Measurements from ENCODE around the gene ERICH3.

ERICH3 gene

GRCh38 chr1:74699331-74699730 lies 25.7 kb upstream of the ERICH3 start:
- peaks cover 0 to 4% of the 10 kb centered on the region in 2 donors for H3K4me1 ChIP-seq (ENCODE audit: control insufficient read depth in 1 of 2, insufficient read depth in 2 of 2, low read length in 2 of 2)
- no peaks in the 10 kb centered on the region for H3K9me3 ChIP-seq (ENCODE audit: control insufficient read depth in 1 of 2, low read length in 2 of 2)
- H3K4me3 ChIP-seq (ENCODE audit: low read depth in 1 of 2, low read length in 2 of 2), result no peak overlapping the region
- H3K36me3 ChIP-seq (ENCODE audit: control insufficient read depth in 1 of 2, insufficient read depth in 2 of 2, low read length in 2 of 2), result peaks cover 4 to 26% of the 10 kb centered on the region in 2 donors
- H3K27me3 ChIP-seq (ENCODE audit: low read depth, low read length), result no peaks in the 10 kb centered on the region
- no peak overlapping the region for H3K27ac ChIP-seq (ENCODE audit: low read length)

GRCh38 chr1:74697832-74698231 lies 24.2 kb upstream of the ERICH3 start:
- no peak overlapping the region for H3K27ac ChIP-seq (ENCODE audit: low read length)
- peaks cover 4 to 13% of the 10 kb centered on the region in 2 donors for H3K36me3 ChIP-seq (ENCODE audit: control insufficient read depth in 1 of 2, insufficient read depth in 2 of 2, low read length in 2 of 2)
- no peaks in the 10 kb centered on the region for H3K9me3 ChIP-seq (ENCODE audit: control insufficient read depth in 1 of 2, low read length in 2 of 2)
- H3K27me3 ChIP-seq (ENCODE audit: low read depth, low read length), result no peaks in the 10 kb centered on the region
- H3K4me1 ChIP-seq (ENCODE audit: control insufficient read depth in 1 of 2, insufficient read depth in 2 of 2, low read length in 2 of 2), result peaks cover 0 to 4% of the 10 kb centered on the region in 2 donors
- no peak overlapping the region for H3K4me3 ChIP-seq (ENCODE audit: low read depth in 1 of 2, low read length in 2 of 2)

GRCh38 chr1:74693473-74693872 lies 19.9 kb upstream of the ERICH3 start:
- no peak overlapping the region for H3K4me3 ChIP-seq (ENCODE audit: low read depth in 1 of 2, low read length in 2 of 2)
- no peaks in the 10 kb centered on the region for H3K36me3 ChIP-seq (ENCODE audit: control insufficient read depth in 1 of 2, insufficient read depth in 2 of 2, low read length in 2 of 2)
- H3K4me1 ChIP-seq (ENCODE audit: control insufficient read depth in 1 of 2, insufficient read depth in 2 of 2, low read length in 2 of 2), result peaks cover 0 to 4% of the 10 kb centered on the region in 2 donors
- no peaks in the 10 kb centered on the region for H3K27me3 ChIP-seq (ENCODE audit: low read depth, low read length)
- no peak overlapping the region for H3K27ac ChIP-seq (ENCODE audit: low read length)
- no peaks in the 10 kb centered on the region for H3K9me3 ChIP-seq (ENCODE audit: control insufficient read depth in 1 of 2, low read length in 2 of 2)

- no peaks in the 10 kb centered on the region for H3K36me3 ChIP-seq (ENCODE audit: control insufficient read depth in 1 of 2, insufficient read depth in 2 of 2, low read length in 2 of 2)
- H3K27me3 ChIP-seq (ENCODE audit: low read depth, low read length), result no peaks in the 10 kb centered on the region
- no peak overlapping the region for H3K27ac ChIP-seq (ENCODE audit: low read length)
- no peaks in the 10 kb centered on the region for H3K4me1 ChIP-seq (ENCODE audit: control insufficient read depth in 1 of 2, insufficient read depth in 2 of 2, low read length in 2 of 2)
- H3K9me3 ChIP-seq (ENCODE audit: control insufficient read depth in 1 of 2, low read length in 2 of 2), result no peaks in the 10 kb centered on the region
- no peak overlapping the region for H3K4me3 ChIP-seq (ENCODE audit: low read depth in 1 of 2, low read length in 2 of 2)
These were observed 17.3 kb upstream of the ERICH3 start for GRCh38 chr1:74690909-74691308.

GRCh38 chr1:74690364-74690696 lies 16.7 kb upstream of the ERICH3 start:
- Histone ChIP-seq H3K27me3 (ENCODE audit: low read depth, low read length) (no peaks in the 10 kb centered on the region), H3K4me1 (ENCODE audit: control insufficient read depth in 1 of 2, insufficient read depth in 2 of 2, low read length in 2 of 2) (no peaks in the 10 kb centered on the region), H3K4me3 (ENCODE audit: low read depth in 1 of 2, low read length in 2 of 2) (no peak overlapping the region), H3K9me3 (ENCODE audit: control insufficient read depth in 1 of 2, low read length in 2 of 2) (no peaks in the 10 kb centered on the region), H3K27ac (ENCODE audit: low read length) (no peak overlapping the region), H3K36me3 (ENCODE audit: control insufficient read depth in 1 of 2, insufficient read depth in 2 of 2, low read length in 2 of 2) (no peaks in the 10 kb centered on the region)

GRCh38 chr1:74689621-74690363 lies 16.2 kb upstream of the ERICH3 start:
- Histone ChIP-seq H3K4me1 (ENCODE audit: control insufficient read depth in 1 of 2, insufficient read depth in 2 of 2, low read length in 2 of 2) (no peaks in the 10 kb centered on the region), H3K36me3 (ENCODE audit: control insufficient read depth in 1 of 2, insufficient read depth in 2 of 2, low read length in 2 of 2) (no peaks in the 10 kb centered on the region), H3K27ac (ENCODE audit: low read length) (no peak overlapping the region), H3K4me3 (ENCODE audit: low read depth in 1 of 2, low read length in 2 of 2) (no peak overlapping the region), H3K9me3 (ENCODE audit: control insufficient read depth in 1 of 2, low read length in 2 of 2) (no peaks in the 10 kb centered on the region), H3K27me3 (ENCODE audit: low read depth, low read length) (no peaks in the 10 kb centered on the region)

GRCh38 chr1:74686928-74687327 lies 13.3 kb upstream of the ERICH3 start:
- no peak overlapping the region for H3K27ac ChIP-seq (ENCODE audit: low read length)
- no peaks in the 10 kb centered on the region for H3K36me3 ChIP-seq (ENCODE audit: control insufficient read depth in 1 of 2, insufficient read depth in 2 of 2, low read length in 2 of 2)
- no peak overlapping the region for H3K4me3 ChIP-seq (ENCODE audit: low read depth in 1 of 2, low read length in 2 of 2)
- no peaks in the 10 kb centered on the region for H3K27me3 ChIP-seq (ENCODE audit: low read depth, low read length)
- no peaks in the 10 kb centered on the region for H3K4me1 ChIP-seq (ENCODE audit: control insufficient read depth in 1 of 2, insufficient read depth in 2 of 2, low read length in 2 of 2)
- no peaks in the 10 kb centered on the region for H3K9me3 ChIP-seq (ENCODE audit: control insufficient read depth in 1 of 2, low read length in 2 of 2)

- Histone ChIP-seq H3K36me3 (ENCODE audit: control insufficient read depth in 1 of 2, insufficient read depth in 2 of 2, low read length in 2 of 2) (no peaks in the 10 kb centered on the region), H3K4me1 (ENCODE audit: control insufficient read depth in 1 of 2, insufficient read depth in 2 of 2, low read length in 2 of 2) (no peaks in the 10 kb centered on the region), H3K27me3 (ENCODE audit: low read depth, low read length) (no peaks in the 10 kb centered on the region), H3K4me3 (ENCODE audit: low read depth in 1 of 2, low read length in 2 of 2) (no peak overlapping the region), H3K27ac (ENCODE audit: low read length) (no peak overlapping the region), H3K9me3 (ENCODE audit: control insufficient read depth in 1 of 2, low read length in 2 of 2) (no peaks in the 10 kb centered on the region)
These were observed 10.7 kb upstream of the ERICH3 start for GRCh38 chr1:74684301-74684700.

- Histone ChIP-seq H3K27ac (ENCODE audit: low read length) (no peak overlapping the region), H3K4me1 (ENCODE audit: control insufficient read depth in 1 of 2, insufficient read depth in 2 of 2, low read length in 2 of 2) (no peaks in the 10 kb centered on the region), H3K27me3 (ENCODE audit: low read depth, low read length) (no peaks in the 10 kb centered on the region), H3K4me3 (ENCODE audit: low read depth in 1 of 2, low read length in 2 of 2) (no peak overlapping the region), H3K9me3 (ENCODE audit: control insufficient read depth in 1 of 2, low read length in 2 of 2) (no peaks in the 10 kb centered on the region), H3K36me3 (ENCODE audit: control insufficient read depth in 1 of 2, insufficient read depth in 2 of 2, low read length in 2 of 2) (no peaks in the 10 kb centered on the region)
These were observed 10.1 kb upstream of the ERICH3 start for GRCh38 chr1:74683656-74684055.

- H3K27me3 ChIP-seq (ENCODE audit: low read depth, low read length), result no peaks in the 10 kb centered on the region
- H3K27ac ChIP-seq (ENCODE audit: low read length), result no peak overlapping the region
- no peak overlapping the region for H3K4me3 ChIP-seq (ENCODE audit: low read depth in 1 of 2, low read length in 2 of 2)
- H3K9me3 ChIP-seq (ENCODE audit: control insufficient read depth in 1 of 2, low read length in 2 of 2), result no peaks in the 10 kb centered on the region
- H3K36me3 ChIP-seq (ENCODE audit: control insufficient read depth in 1 of 2, insufficient read depth in 2 of 2, low read length in 2 of 2), result no peaks in the 10 kb centered on the region
- no peaks in the 10 kb centered on the region for H3K4me1 ChIP-seq (ENCODE audit: control insufficient read depth in 1 of 2, insufficient read depth in 2 of 2, low read length in 2 of 2)
These were observed 8.3 kb upstream of the ERICH3 start for GRCh38 chr1:74681851-74682250.

GRCh38 chr1:74681449-74681848 lies 7.9 kb upstream of the ERICH3 start:
- H3K36me3 ChIP-seq (ENCODE audit: control insufficient read depth in 1 of 2, insufficient read depth in 2 of 2, low read length in 2 of 2), result no peaks in the 10 kb centered on the region
- H3K27ac ChIP-seq (ENCODE audit: low read length), result no peak overlapping the region
- H3K4me1 ChIP-seq (ENCODE audit: control insufficient read depth in 1 of 2, insufficient read depth in 2 of 2, low read length in 2 of 2), result no peaks in the 10 kb centered on the region
- H3K27me3 ChIP-seq (ENCODE audit: low read depth, low read length), result no peaks in the 10 kb centered on the region
- H3K9me3 ChIP-seq (ENCODE audit: control insufficient read depth in 1 of 2, low read length in 2 of 2), result no peaks in the 10 kb centered on the region
- H3K4me3 ChIP-seq (ENCODE audit: low read depth in 1 of 2, low read length in 2 of 2), result no peak overlapping the region

- Histone ChIP-seq H3K36me3 (ENCODE audit: control insufficient read depth in 1 of 2, insufficient read depth in 2 of 2, low read length in 2 of 2) (no peaks in the 10 kb centered on the region), H3K4me3 (ENCODE audit: low read depth in 1 of 2, low read length in 2 of 2) (no peak overlapping the region), H3K27ac (ENCODE audit: low read length) (no peak overlapping the region), H3K9me3 (ENCODE audit: control insufficient read depth in 1 of 2, low read length in 2 of 2) (no peaks in the 10 kb centered on the region), H3K27me3 (ENCODE audit: low read depth, low read length) (no peaks in the 10 kb centered on the region), H3K4me1 (ENCODE audit: control insufficient read depth in 1 of 2, insufficient read depth in 2 of 2, low read length in 2 of 2) (no peaks in the 10 kb centered on the region)
These were observed 7.4 kb upstream of the ERICH3 start for GRCh38 chr1:74681001-74681400.

All from muscle layer of duodenum (tissue), 2 donors.